SH-SY5Y (cell line): Measurements from ENCODE around the gene DPP10.

Experiments
- GATA2 ChIP-seq: IDR thresholded peaks from 2 replicates; pipeline ENCODE4 v1.6.1; 2011; ENCODE audit warnings: mild to moderate bottlenecking, low read depth, low read length
- GATA3 ChIP-seq: IDR thresholded peaks from 2 replicates; pipeline ENCODE4 v1.6.1; 2011; ENCODE audit warnings: low read depth, mild to moderate bottlenecking, low read length, moderate library complexity

GRCh38 chr2:115162494-115163293, 720.3 kb downstream of the DPP10 start:
- no peak for TF ChIP-seq GATA3
- no peak for TF ChIP-seq GATA2
